Keratinocyte (primary cell): ENCODE results near the gene SPG7. TPM values are rescaled to one million over a fixed set of nuclear protein-coding genes. Genes with fewer than 3 reads are reported as not detected.

Source experiments
- DNase-seq: peaks from one replicate; pipeline ENCODE4 v3.0.0-alpha.2; 2011; ENCODE audit warnings: low read depth, missing footprints, low spot score
- FAIRE-seq: peaks from 2 replicates; lab custom pipeline; 2011; peaks lifted over from hg19 to GRCh38; lab: Jason Lieb, UNC
- H2AFZ ChIP-seq: 2 replicates; pipeline ENCODE4 v1.6.0; 2012; ENCODE audit warnings: low read length, control low read depth, inconsistent platforms; ENCODE audit not compliant: control insufficient read depth
- H3K27ac ChIP-seq: 2 replicates; pipeline ENCODE4 v1.5.1; 2011; ENCODE audit warnings: low read length; ENCODE audit not compliant: control insufficient read depth, insufficient read depth
- H3K27me3 ChIP-seq: 3 replicates; pipeline ENCODE4 v1.6.0; 2011; ENCODE audit warnings: low read length; ENCODE audit not compliant: control insufficient read depth, insufficient read depth; ENCODE audit errors: extremely low read depth
- H3K36me3 ChIP-seq, 2 experiments: 2 replicates in 1 of 2; 3 replicates in 1 of 2; pipeline ENCODE4 v1.5.1; 2011; ENCODE audit warnings: low read length in 2 of 2, mild to moderate bottlenecking in 1 of 2; ENCODE audit not compliant: control insufficient read depth in 2 of 2, insufficient read depth in 2 of 2; ENCODE audit errors: extremely low read depth in 1 of 2
- H3K4me1 ChIP-seq: 3 replicates; pipeline ENCODE4 v1.5.1; 2011; ENCODE audit warnings: low read length; ENCODE audit not compliant: control insufficient read depth, insufficient read depth; ENCODE audit errors: extremely low read depth
- H3K4me2 ChIP-seq: 3 replicates; pipeline ENCODE4 v1.6.0; 2011; ENCODE audit warnings: low read depth, low read length; ENCODE audit not compliant: control insufficient read depth, insufficient read depth; ENCODE audit errors: extremely low read depth
- H3K4me3 ChIP-seq, 3 experiments: fragments of 200-600 bp in 1 of 3; sonication (generic) in 1 of 3; 2 replicates in 2 of 3; 3 replicates in 1 of 3; pipeline ENCODE4 v1.5.1; 2011 to 2016; ENCODE audit warnings: low read length in 3 of 3, mild to moderate bottlenecking in 3 of 3, control low read depth in 2 of 3, inconsistent platforms in 1 of 3, low read depth in 1 of 3, mixed read lengths in 1 of 3, mixed run types in 1 of 3, moderate library complexity in 1 of 3; ENCODE audit not compliant: control insufficient read depth in 2 of 3, insufficient read depth in 2 of 3; ENCODE audit errors: extremely low read depth in 1 of 3
- H3K79me2 ChIP-seq: 2 replicates; pipeline ENCODE4 v1.6.0; 2012; ENCODE audit warnings: low read length; ENCODE audit not compliant: control insufficient read depth, insufficient read depth
- H3K9ac ChIP-seq: 3 replicates; pipeline ENCODE4 v1.6.0; 2011; ENCODE audit warnings: low read length; ENCODE audit not compliant: control insufficient read depth, insufficient read depth; ENCODE audit errors: extremely low read depth
- H3K9me1 ChIP-seq: 3 replicates; pipeline ENCODE4 v1.6.0; 2011; ENCODE audit warnings: low read length; ENCODE audit not compliant: control insufficient read depth, insufficient read depth; ENCODE audit errors: extremely low read depth
- H3K9me3 ChIP-seq: 2 replicates; pipeline ENCODE4 v1.5.1; 2012; ENCODE audit warnings: low read depth, low read length; ENCODE audit not compliant: control insufficient read depth
- H4K20me1 ChIP-seq: 3 replicates; pipeline ENCODE4 v1.6.0; 2011; ENCODE audit warnings: low read length; ENCODE audit not compliant: control insufficient read depth, insufficient read depth; ENCODE audit errors: extremely low read depth
- CTCF ChIP-seq, 3 experiments: IDR thresholded peaks in 1 of 3; conservative IDR thresholded peaks in 1 of 3; optimal IDR thresholded peaks in 1 of 3; 2 replicates in 2 of 3; 3 replicates in 1 of 3; pipeline versions ENCODE3 to v1.5.1; 2011; ENCODE audit warnings: low read length in 3 of 3, mild to moderate bottlenecking in 3 of 3, moderate library complexity in 2 of 3, control low read depth in 1 of 3, inconsistent platforms in 1 of 3; ENCODE audit not compliant: insufficient read depth in 2 of 3; ENCODE audit errors: extremely low read depth in 1 of 3
- EZH2 ChIP-seq: IDR thresholded peaks from one replicate; pipeline ENCODE4 v1.6.1; 2012; ENCODE audit warnings: inconsistent platforms, mild to moderate bottlenecking, low read length, moderate library complexity
- dilution Hi-C: fragments of 300-500 bp; cut with MboI; formaldehyde crosslinking; loops from one replicate; pipeline ENCODE4 v1.7.0; 2020; ENCODE audit warnings: low sequenced_read_pairs; ENCODE audit not compliant: extremely low pct_ligation_motif_present
- polyA plus RNA-seq, 5 experiments: library from polyadenylated mRNA; depleted of rRNA in 3 of 5; stranded (reverse) in 3 of 5; stranded (forward) in 1 of 5; unstranded in 1 of 5; fragments of >200 nt; gene quantifications; 1 replicate in 1 of 5; 2 replicates in 3 of 5; 3 replicates in 1 of 5; pipeline versions ENCODE4 v1.2.1 to v1.2.3, GENCODE V29; 2011 to 2012; ENCODE audit warnings: missing spikeins in 2 of 5, low read depth in 1 of 5, low replicate concordance in 1 of 5

SPG7 gene
- polyA plus RNA-seq, 1 donor (not counting 4 experiments of a cell fraction or from before 2014, with no cell fraction given): 45.2 TPM

GRCh38 chr16:89556750-89557689 is 48.8 kb downstream of the SPG7 start:
- Histone ChIP-seq H3K4me1 (peaks cover 12% of the 10 kb centered on the region), H3K27ac (no peak overlapping the region), H3K9me3 (no peaks in the 10 kb centered on the region), H3K36me3 (peaks cover 28 to 29% of the 10 kb centered on the region in 2 experiments), H3K9ac (no peak overlapping the region), H4K20me1 (peaks cover 6% of the 10 kb centered on the region), H3K4me3 (no peak overlapping the region), H3K27me3 (no peaks in the 10 kb centered on the region), H3K79me2 (peaks cover 16% of the 10 kb centered on the region), H3K9me1 (no peaks in the 10 kb centered on the region), H2AFZ (no peak overlapping the region), H3K4me2 (no peak overlapping the region)
- DNase-seq (no peak), FAIRE-seq (peak; percentile 51)
- dilution Hi-C loops: no loop called here
- no peak for TF ChIP-seq EZH2
- peak; percentile 86 to 90 (median 87) for TF ChIP-seq CTCF (optimal IDR thresholded peaks at IDR 0.05 in 1 of 3, IDR thresholded peaks at IDR 0.05 in 1 of 3, conservative IDR thresholded peaks at IDR 0.05 in 1 of 3; ENCODE audit: extremely low read depth in 1 of 3, insufficient read depth in 2 of 3, low read length in 3 of 3)

GRCh38 chr16:89557690-89558490 is 49.7 kb downstream of the SPG7 start:
- Histone ChIP-seq H3K4me3 (no peak overlapping the region), H4K20me1 (peaks cover 15% of the 10 kb centered on the region), H3K27me3 (no peaks in the 10 kb centered on the region), H3K9ac (no peak overlapping the region), H3K36me3 (peaks cover 28 to 30% of the 10 kb centered on the region in 2 experiments), H3K27ac (no peak overlapping the region), H2AFZ (no peak overlapping the region), H3K4me1 (peaks cover 21% of the 10 kb centered on the region), H3K79me2 (peaks cover 24% of the 10 kb centered on the region), H3K9me1 (peaks cover 4% of the 10 kb centered on the region), H3K9me3 (no peaks in the 10 kb centered on the region), H3K4me2 (no peak overlapping the region)
- TF ChIP-seq EZH2 (no peak), CTCF (optimal IDR thresholded peaks at IDR 0.05 in 1 of 3, IDR thresholded peaks at IDR 0.05 in 1 of 3, conservative IDR thresholded peaks at IDR 0.05 in 1 of 3; ENCODE audit: extremely low read depth in 1 of 3, insufficient read depth in 2 of 3, low read length in 3 of 3) (no peak)
- DNase-seq: no peak
- dilution Hi-C loops: no loop called here
- FAIRE-seq: no peak
